Jurkat, Clone E6-1 (cell line): ENCODE results near the gene KIRREL3.

ENCODE experiments used
- DNase-seq: peaks from one replicate; pipeline ENCODE4 v3.0.0-alpha.2; 2011; ENCODE audit warnings: low read depth, low spot score
- H3K4me3 ChIP-seq: 2 replicates; pipeline ENCODE4 v1.5.1; 2011; ENCODE audit warnings: mild to moderate bottlenecking, low read length, control low read depth, moderate library complexity

KIRREL3 gene

DNA sequence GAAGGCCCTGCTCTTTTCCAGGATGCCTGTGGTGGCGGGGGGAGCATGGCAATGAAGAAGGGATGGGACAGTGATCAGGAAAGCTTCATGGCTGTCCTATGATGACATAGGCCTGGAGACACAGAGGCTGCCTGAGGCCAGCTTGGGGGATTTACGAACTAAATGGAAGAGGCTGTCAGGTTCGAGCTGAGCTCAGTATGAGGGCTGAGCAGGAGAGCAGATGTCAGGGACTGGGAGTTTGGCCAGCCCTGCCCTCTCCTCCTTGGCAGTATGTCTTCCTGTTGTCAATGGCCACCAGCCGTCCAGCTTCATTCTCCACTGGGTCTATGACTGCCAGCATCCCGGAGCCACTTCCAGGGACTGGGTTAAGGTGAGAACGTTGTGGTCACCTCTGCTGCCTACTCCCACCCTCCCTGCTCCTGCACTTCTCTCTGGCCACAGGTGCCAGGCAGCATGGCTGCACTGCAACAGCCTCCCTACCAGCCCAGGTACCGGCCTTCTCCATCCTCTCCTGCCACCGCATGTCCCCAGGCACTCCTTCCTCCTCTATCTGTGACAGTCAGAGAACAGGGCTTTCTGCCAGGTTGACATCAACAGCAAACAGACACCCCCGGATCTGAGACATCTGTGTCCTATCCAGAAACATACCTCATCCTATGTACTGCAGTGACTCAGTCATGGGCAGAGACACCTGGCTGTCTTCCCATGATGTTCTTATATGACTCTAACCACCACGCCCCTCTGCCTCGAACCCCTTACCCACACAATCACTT lies 75.1 kb downstream of the KIRREL3 start:
- no peak overlapping the region for H3K4me3 ChIP-seq
- no peak for DNase-seq

GRCh38 chr11:126924376-126925040 lies 76.1 kb downstream of the KIRREL3 start:
- DNase-seq: no peak
- H3K4me3 ChIP-seq: no peak overlapping the region

DNA sequence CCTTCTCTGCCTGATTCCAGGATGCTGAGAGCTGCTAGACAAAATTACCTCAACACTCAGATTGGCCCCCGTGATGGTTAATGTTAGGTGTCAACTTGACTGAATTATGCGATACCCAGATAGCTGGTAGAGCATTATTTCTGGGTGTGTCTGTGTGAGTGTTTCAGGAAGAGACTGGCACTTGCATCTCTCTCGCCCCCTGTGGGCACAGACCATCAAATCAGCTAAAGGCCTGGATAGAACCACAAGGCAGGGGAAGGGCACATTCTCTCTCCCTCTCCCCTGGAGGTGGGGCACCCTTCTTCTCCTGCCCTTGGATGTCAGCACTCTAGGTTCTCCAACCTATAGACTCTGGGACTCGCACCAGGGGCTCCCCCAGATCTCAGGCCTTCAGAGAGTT lies 79.7 kb downstream of the KIRREL3 start:
- H3K4me3 ChIP-seq: no peak overlapping the region
- DNase-seq: peak; percentile 6

DNA sequence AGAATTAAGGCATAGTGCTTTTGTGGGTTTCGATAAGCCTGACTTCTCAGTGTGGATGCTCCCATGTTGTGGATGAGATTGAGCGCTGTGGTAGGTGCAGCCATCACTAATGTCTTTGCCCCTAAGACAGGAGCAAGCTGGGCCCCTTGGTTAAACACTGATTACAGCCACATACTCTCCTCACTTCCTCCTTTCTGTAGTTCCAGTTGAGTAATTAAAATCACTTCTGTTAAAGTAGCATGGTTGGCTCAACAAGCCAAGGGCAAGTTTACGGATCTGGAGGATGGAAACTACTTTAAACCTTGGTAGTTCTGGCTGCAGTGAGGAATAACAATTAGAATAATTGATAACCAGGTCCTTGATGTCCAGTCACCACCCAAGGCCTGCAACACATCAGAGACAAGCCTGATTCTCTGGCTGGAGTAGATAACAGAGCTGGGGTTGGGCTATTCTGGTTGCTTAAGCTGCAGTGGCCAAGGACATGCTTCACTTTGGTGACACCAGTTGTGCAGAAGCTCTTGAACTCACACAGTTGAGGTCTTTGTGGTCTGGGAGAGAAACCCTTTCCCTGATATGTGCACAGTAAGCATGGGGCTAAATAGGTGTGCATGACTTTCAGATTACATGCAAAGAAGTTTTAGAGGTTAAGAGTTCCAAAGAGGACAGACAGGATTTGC lies 81.3 kb downstream of the KIRREL3 start:
- peak; percentile 8 for DNase-seq

DNA sequence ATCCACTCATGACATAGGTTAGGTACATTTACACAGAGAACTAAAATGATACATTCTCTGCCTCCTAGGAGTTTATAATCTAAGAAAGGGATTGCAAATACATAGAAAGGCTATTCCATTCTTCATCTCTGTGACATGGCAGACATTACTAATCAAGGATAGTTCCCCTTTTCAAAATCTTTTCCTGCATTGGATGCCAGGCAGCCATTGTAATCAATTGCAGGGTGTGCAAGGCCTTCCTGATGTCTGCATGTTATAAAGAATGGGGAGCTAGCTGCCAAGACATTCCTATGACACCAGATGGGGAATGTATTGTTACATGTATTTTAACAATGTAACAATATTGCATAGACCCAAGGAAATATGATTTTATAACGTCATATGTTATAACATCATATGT lies 82.0 kb downstream of the KIRREL3 start:
- no peak for DNase-seq
- no peak overlapping the region for H3K4me3 ChIP-seq

More for the DNA sequence above, 81.3 kb downstream of the KIRREL3 start:
- no peak overlapping the region for H3K4me3 ChIP-seq

GRCh38 chr11:126917531-126918204 lies 82.9 kb downstream of the KIRREL3 start:
- H3K4me3 ChIP-seq: no peak overlapping the region
- DNase-seq: no peak

DNA sequence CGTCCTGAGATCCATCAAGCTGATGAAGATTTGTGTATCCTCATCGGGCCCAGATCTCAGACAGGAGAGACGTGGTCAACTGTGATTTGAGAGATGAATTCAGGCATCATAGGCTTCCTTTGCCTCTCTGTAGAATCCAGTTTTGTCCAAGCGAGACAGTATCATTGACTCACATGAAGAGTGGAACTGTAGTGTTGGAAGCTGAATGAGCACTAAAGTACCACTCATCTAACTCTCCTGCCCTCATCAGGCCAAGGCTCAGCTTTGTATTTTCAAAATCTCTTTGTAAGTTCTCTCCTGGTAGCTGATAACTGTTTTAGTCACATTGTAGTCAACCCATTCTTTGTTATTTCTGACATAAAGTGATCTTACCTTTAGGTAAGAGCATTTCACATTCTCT lies 85.1 kb downstream of the KIRREL3 start:
- no peak for DNase-seq

GRCh38 chr11:126914941-126915340 lies 85.6 kb downstream of the KIRREL3 start:
- H3K4me3 ChIP-seq: no peak overlapping the region
- no peak for DNase-seq

More for the DNA sequence above, 85.1 kb downstream of the KIRREL3 start:
- H3K4me3 ChIP-seq: no peak overlapping the region

- no peak for DNase-seq
Measured at GRCh38 chr11:126914166-126914565, 86.4 kb downstream of the KIRREL3 start.

GRCh38 chr11:126904520-126904919 lies 96.0 kb downstream of the KIRREL3 start:
- DNase-seq: no peak
- H3K4me3 ChIP-seq: no peak overlapping the region

More at GRCh38 chr11:126914166-126914565, 86.4 kb downstream of the KIRREL3 start:
- H3K4me3 ChIP-seq: no peak overlapping the region

GRCh38 chr11:126901783-126902182 lies 98.8 kb downstream of the KIRREL3 start:
- no peak for DNase-seq
- no peak overlapping the region for H3K4me3 ChIP-seq

GRCh38 chr11:126899961-126900748 lies 100.4 kb downstream of the KIRREL3 start:
- DNase-seq: no peak
- no peak overlapping the region for H3K4me3 ChIP-seq

DNA sequence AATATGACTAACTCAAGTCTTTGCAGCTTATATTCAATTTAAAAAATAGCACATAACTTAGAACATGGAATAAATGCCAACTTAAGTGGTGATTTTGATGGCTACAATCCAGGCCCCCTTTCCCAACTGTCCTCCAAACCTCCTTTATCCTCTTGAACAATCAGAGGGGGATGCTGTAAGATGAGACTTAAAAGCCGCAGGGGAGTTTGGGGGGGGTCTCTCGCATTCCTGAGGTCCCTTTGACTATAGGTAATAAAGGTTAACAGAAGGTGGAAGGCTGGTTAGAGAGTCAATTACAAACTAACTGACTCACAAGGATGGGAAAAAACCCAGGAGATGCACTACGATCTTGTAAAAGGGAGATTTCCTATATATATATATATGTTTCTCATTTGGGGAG lies 101.8 kb downstream of the KIRREL3 start:
- no peak for DNase-seq
- no peak overlapping the region for H3K4me3 ChIP-seq

GRCh38 chr11:126897430-126897829 lies 103.1 kb downstream of the KIRREL3 start:
- no peak overlapping the region for H3K4me3 ChIP-seq
- no peak for DNase-seq

- no peak for DNase-seq
- H3K4me3 ChIP-seq: no peak overlapping the region
Measured at GRCh38 chr11:126896025-126896424, 104.5 kb downstream of the KIRREL3 start.

- peak overlapping the region; percentile 13 for H3K4me3 ChIP-seq
- peak; percentile 94 for DNase-seq
Measured at GRCh38 chr11:126893796-126894195, 106.8 kb downstream of the KIRREL3 start.

- H3K4me3 ChIP-seq: no peak overlapping the region
- no peak for DNase-seq
Measured at GRCh38 chr11:126892756-126893155, 107.8 kb downstream of the KIRREL3 start.

DNA sequence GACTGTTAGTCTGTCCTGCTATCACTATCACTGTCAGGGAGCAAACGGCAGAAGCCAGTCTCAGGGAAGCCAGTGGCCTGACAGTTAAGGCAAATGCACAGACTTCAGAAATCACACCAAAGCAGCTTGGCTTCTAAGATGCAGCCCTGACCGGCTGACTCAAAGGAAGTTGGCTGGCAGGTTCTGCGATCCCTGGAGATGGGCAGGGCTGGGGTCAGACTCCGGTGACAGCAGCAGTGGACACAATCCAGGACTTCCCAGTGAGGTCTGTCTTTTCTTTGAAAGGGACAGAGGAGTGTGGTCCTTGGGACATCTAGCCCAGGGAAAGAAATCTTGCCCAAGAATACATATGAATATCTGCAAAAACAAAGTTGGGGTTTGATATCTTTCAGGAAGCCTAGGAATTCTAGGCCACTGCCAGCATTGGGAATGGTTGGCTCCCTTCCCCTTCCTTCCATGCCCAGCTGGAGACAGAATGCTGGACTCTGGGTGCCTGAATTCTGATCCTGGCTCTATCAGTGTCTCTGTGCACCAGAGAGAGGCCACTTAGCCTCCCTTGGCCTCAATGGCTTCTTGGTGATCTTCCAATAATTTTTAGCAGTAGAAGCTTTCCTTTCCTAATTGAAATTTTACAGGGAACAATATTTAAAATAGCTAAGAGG lies 108.9 kb downstream of the KIRREL3 start:
- DNase-seq: no peak
- no peak overlapping the region for H3K4me3 ChIP-seq
